Measurements from ENCODE around the gene GRIK5. TPM values are rescaled to one million over a fixed set of nuclear protein-coding genes. Genes with fewer than 3 reads are reported as not detected.
A peak's percentile ranks its signal among the peaks of the same experiment; 100 is the strongest.

The GRIK5 gene
- total RNA-seq, 1 donor = under 0.01 TPM

DNA sequence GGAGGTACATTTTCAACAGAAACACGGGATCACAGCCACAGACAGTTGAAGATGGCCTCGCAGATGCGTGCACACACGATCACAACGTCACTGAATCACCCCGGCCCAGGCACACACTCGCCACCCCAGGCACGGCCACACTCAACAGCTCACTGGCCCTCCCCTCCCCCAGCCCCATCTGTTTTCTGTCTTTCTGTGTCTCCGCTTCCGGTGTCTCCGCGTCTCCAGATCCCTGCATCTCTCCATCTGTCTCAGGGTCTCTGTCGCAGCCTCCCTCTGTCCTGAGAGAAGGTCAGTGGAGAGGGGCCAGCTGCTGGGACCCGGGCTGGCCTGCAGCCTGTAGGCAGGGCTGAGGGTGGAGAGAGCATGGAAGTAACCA lies 72.2 kb downstream of the GRIK5 start:
- Histone ChIP-seq H3K9me3 (ENCODE audit: low read depth, low read length) (no peaks in the 10 kb centered on the region), H3K4me3 (ENCODE audit: insufficient read depth, low read length) (no peak overlapping the region), H3K36me3 (ENCODE audit: insufficient read depth, low read length) (no peaks in the 10 kb centered on the region), H2AFZ (ENCODE audit: low read length) (no peak overlapping the region), H3K27ac (ENCODE audit: low read depth, low read length) (no peak overlapping the region), H4K20me1 (ENCODE audit: insufficient read depth, low read length) (peaks cover 2% of the 10 kb centered on the region), H3K79me2 (ENCODE audit: insufficient read depth, low read length) (no peaks in the 10 kb centered on the region), H3K27me3 (ENCODE audit: insufficient read depth, low read length) (peaks cover 61% of the 10 kb centered on the region), H3K4me1 (ENCODE audit: insufficient read depth, low read length) (no peaks in the 10 kb centered on the region), H3K4me2 (ENCODE audit: insufficient read depth, low read length) (no peak overlapping the region)
- TF ChIP-seq, protein P1, sequence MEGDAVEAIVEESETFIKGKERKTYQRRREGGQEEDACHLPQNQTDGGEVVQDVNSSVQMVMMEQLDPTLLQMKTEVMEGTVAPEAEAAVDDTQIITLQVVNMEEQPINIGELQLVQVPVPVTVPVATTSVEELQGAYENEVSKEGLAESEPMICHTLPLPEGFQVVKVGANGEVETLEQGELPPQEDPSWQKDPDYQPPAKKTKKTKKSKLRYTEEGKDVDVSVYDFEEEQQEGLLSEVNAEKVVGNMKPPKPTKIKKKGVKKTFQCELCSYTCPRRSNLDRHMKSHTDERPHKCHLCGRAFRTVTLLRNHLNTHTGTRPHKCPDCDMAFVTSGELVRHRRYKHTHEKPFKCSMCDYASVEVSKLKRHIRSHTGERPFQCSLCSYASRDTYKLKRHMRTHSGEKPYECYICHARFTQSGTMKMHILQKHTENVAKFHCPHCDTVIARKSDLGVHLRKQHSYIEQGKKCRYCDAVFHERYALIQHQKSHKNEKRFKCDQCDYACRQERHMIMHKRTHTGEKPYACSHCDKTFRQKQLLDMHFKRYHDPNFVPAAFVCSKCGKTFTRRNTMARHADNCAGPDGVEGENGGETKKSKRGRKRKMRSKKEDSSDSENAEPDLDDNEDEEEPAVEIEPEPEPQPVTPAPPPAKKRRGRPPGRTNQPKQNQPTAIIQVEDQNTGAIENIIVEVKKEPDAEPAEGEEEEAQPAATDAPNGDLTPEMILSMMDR (IDR thresholded peaks at IDR 0.05; ENCODE audit: extremely low read depth, low read depth, low read length) = no peak
- peak; percentile 72 for DNase-seq (ENCODE audit: insufficient read length, low spot score, missing footprints)

DNA sequence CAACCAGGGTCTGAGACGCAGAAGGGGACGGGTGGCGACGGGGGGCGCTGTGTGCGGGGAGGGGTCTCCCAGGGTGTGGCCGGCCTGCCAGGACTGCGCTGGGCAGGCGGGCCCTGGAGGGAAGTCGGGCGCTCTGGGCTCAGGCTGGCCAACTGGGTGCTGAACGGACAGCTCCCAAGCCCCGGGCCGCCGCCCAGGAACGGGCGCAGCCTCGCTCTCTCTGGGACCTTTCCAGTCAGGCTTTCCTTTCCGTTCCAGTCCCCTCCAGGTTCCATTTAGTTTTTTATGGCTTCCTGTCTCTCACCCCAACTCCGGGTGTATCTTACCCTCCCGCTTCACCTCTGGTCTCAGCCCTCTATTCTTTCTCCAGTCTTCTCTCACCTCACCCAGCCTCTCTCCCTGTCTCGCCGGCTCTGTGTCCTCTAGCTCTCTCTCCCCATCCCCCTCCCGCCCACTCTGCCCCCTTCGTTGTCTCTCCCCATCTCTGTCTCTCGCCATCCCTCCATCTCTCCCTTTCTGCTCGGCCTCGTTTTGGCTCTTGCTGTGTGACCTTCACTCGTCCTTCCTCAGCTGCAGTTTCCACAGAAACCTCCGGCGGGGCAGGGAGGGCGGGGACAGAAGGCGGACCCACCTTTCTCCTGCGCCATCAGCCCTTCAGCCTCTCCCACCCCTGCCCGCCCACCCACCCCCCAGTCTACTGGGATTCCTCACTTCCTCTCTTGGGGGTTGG lies 72.7 kb downstream of the GRIK5 start:
- peak; percentile 99 for DNase-seq (ENCODE audit: insufficient read length, low spot score, missing footprints)
- H3K9me3 ChIP-seq (ENCODE audit: low read depth, low read length) = no peaks in the 10 kb centered on the region
- H3K4me3 ChIP-seq (ENCODE audit: insufficient read depth, low read length) = no peak overlapping the region
- H2AFZ ChIP-seq (ENCODE audit: low read length) = no peak overlapping the region
- H3K4me2 ChIP-seq (ENCODE audit: insufficient read depth, low read length) = peak overlapping the region; percentile 39
- H3K79me2 ChIP-seq (ENCODE audit: insufficient read depth, low read length) = no peaks in the 10 kb centered on the region
- TF ChIP-seq, protein P1 (IDR thresholded peaks at IDR 0.05; ENCODE audit: extremely low read depth, low read depth, low read length) = no peak
- H3K27ac ChIP-seq (ENCODE audit: low read depth, low read length) = no peak overlapping the region
- peaks cover 61% of the 10 kb centered on the region for H3K27me3 ChIP-seq (ENCODE audit: insufficient read depth, low read length)
- H4K20me1 ChIP-seq (ENCODE audit: insufficient read depth, low read length) = peaks cover 2% of the 10 kb centered on the region
- no peaks in the 10 kb centered on the region for H3K36me3 ChIP-seq (ENCODE audit: insufficient read depth, low read length)
- H3K4me1 ChIP-seq (ENCODE audit: insufficient read depth, low read length) = no peaks in the 10 kb centered on the region

DNA sequence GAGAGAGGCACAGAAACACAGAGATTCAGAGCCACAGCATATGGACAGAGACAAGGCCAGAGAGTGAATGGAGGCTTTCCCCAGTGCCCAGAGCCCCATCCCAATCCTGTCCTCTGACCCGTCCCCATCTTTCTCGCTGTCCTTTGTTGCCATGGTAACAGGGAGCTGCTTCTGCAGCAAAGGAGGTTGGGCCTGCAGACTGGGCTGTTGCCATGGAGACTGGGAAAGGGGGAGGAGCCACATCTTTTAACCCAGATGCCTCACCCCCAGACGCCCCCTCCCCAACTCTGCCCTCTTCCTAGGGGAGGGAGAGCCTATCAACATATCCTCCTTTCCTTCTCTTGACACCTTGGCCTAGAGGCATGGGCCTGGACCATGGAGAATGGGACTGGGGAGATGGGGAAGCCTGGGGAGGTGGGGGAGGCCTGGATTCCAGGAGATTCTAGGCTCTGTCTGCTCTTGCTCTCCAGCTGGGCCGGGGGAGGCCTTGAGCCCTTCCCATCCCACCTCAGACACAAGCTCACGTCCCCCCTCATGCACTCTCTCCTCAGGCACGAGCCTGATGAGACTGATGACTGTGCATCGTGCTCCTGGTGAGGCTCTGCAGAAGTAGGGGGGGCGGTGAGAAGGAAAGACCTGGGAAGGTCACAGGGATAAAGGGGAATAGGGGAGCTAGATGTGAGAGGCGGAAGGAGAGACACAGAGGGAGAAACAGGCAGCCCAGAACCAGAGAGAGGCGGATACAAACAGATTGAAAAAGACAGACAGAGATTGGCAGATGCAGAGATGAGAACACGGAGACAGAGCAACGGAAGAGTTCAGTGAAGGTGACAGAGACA lies 73.8 kb downstream of the GRIK5 start:
- peak; percentile 92 for DNase-seq (ENCODE audit: insufficient read length, low spot score, missing footprints)

More for the DNA sequence above, 73.8 kb downstream of the GRIK5 start:
- H3K79me2 ChIP-seq (ENCODE audit: insufficient read depth, low read length) = no peaks in the 10 kb centered on the region
- H3K4me2 ChIP-seq (ENCODE audit: insufficient read depth, low read length) = no peak overlapping the region
- H4K20me1 ChIP-seq (ENCODE audit: insufficient read depth, low read length) = peaks cover 2% of the 10 kb centered on the region
- H3K27ac ChIP-seq (ENCODE audit: low read depth, low read length) = no peak overlapping the region
- H3K9me3 ChIP-seq (ENCODE audit: low read depth, low read length) = no peaks in the 10 kb centered on the region
- H2AFZ ChIP-seq (ENCODE audit: low read length) = no peak overlapping the region
- peaks cover 53% of the 10 kb centered on the region for H3K27me3 ChIP-seq (ENCODE audit: insufficient read depth, low read length)
- TF ChIP-seq, protein P1 (IDR thresholded peaks at IDR 0.05; ENCODE audit: extremely low read depth, low read depth, low read length) = no peak
- no peaks in the 10 kb centered on the region for H3K4me1 ChIP-seq (ENCODE audit: insufficient read depth, low read length)
- H3K36me3 ChIP-seq (ENCODE audit: insufficient read depth, low read length) = no peaks in the 10 kb centered on the region
- no peak overlapping the region for H3K4me3 ChIP-seq (ENCODE audit: insufficient read depth, low read length)
